ENCODE results near the gene MCAM. TPM values are rescaled to one million over a fixed set of nuclear protein-coding genes. Genes with fewer than 3 reads are reported as not detected.

The MCAM gene
- total RNA-seq, 2 donors from 2014 or later = 356 to 509 TPM

GRCh38 chr11:119329320-119329719, 12.4 kb upstream of the MCAM start:
- H3K4me3 ChIP-seq = no peak overlapping the region
- no peak for DNase-seq (ENCODE audit: low spot score)
- TF ChIP-seq CTCF (IDR thresholded peaks at IDR 0.05) = no peak
- H3K27me3 ChIP-seq = no peaks in the 10 kb centered on the region
- H3K9me3 ChIP-seq = no peaks in the 10 kb centered on the region
- no peaks in the 10 kb centered on the region for H3K4me1 ChIP-seq
- H3K27ac ChIP-seq = no peak overlapping the region
- no peaks in the 10 kb centered on the region for H3K36me3 ChIP-seq

- DNase-seq (ENCODE audit: low spot score) = no peak
- Histone ChIP-seq H3K27ac (no peak overlapping the region), H3K4me1 (peaks cover 0 to 34% of the 10 kb centered on the region in 2 donors), H3K27me3 (no peaks in the 10 kb centered on the region), H3K4me3 (no peak overlapping the region), H3K36me3 (no peaks in the 10 kb centered on the region), H3K9me3 (no peaks in the 10 kb centered on the region)
- no peak for TF ChIP-seq CTCF (IDR thresholded peaks at IDR 0.05)
These were observed 7.3 kb upstream of the MCAM start for GRCh38 chr11:119324189-119324588.

- H3K27ac ChIP-seq = no peak overlapping the region
- no peaks in the 10 kb centered on the region for H3K27me3 ChIP-seq
- H3K9me3 ChIP-seq = no peaks in the 10 kb centered on the region
- H3K4me1 ChIP-seq = peaks cover 0 to 40% of the 10 kb centered on the region in 2 donors
- no peak overlapping the region for H3K4me3 ChIP-seq
- TF ChIP-seq CTCF (IDR thresholded peaks at IDR 0.05) = peak; percentile 68 to 85
- H3K36me3 ChIP-seq = no peaks in the 10 kb centered on the region
- DNase-seq (ENCODE audit: low spot score) = peak; percentile 82
These were observed 6.7 kb upstream of the MCAM start for GRCh38 chr11:119323532-119324033.

GRCh38 chr11:119322921-119323531, 6.1 kb upstream of the MCAM start:
- H3K27me3 ChIP-seq = no peaks in the 10 kb centered on the region
- TF ChIP-seq CTCF (IDR thresholded peaks at IDR 0.05) = no peak
- H3K4me1 ChIP-seq = peaks cover 0 to 46% of the 10 kb centered on the region in 2 donors
- peak overlapping the region in 1 of 2 donors; percentile 99 for H3K27ac ChIP-seq
- no peak for DNase-seq (ENCODE audit: low spot score)
- no peaks in the 10 kb centered on the region for H3K36me3 ChIP-seq
- no peaks in the 10 kb centered on the region for H3K9me3 ChIP-seq
- no peak overlapping the region for H3K4me3 ChIP-seq

- Histone ChIP-seq H3K9me3 (no peaks in the 10 kb centered on the region), H3K27ac (peak overlapping the region; percentile 98 to 99), H3K27me3 (no peaks in the 10 kb centered on the region), H3K36me3 (no peaks in the 10 kb centered on the region), H3K4me3 (no peak overlapping the region), H3K4me1 (peaks cover 0 to 52% of the 10 kb centered on the region in 2 donors)
- no peak for DNase-seq (ENCODE audit: low spot score)
- no peak for TF ChIP-seq CTCF (IDR thresholded peaks at IDR 0.05)
These were observed 5.4 kb upstream of the MCAM start for GRCh38 chr11:119322360-119322739.

Data from right atrium auricular region (tissue), 2 donors.